Measurements from ENCODE around the gene LGALS3BP. TPM values are rescaled to one million over a fixed set of nuclear protein-coding genes. Genes with fewer than 3 reads are reported as not detected.

Gene LGALS3BP
- total and polyA plus RNA-seq, 2 of the 13 experiments (the other 11 are each of a cell fraction or from before 2014, with no cell fraction given), result 137 to 332 TPM

DNA sequence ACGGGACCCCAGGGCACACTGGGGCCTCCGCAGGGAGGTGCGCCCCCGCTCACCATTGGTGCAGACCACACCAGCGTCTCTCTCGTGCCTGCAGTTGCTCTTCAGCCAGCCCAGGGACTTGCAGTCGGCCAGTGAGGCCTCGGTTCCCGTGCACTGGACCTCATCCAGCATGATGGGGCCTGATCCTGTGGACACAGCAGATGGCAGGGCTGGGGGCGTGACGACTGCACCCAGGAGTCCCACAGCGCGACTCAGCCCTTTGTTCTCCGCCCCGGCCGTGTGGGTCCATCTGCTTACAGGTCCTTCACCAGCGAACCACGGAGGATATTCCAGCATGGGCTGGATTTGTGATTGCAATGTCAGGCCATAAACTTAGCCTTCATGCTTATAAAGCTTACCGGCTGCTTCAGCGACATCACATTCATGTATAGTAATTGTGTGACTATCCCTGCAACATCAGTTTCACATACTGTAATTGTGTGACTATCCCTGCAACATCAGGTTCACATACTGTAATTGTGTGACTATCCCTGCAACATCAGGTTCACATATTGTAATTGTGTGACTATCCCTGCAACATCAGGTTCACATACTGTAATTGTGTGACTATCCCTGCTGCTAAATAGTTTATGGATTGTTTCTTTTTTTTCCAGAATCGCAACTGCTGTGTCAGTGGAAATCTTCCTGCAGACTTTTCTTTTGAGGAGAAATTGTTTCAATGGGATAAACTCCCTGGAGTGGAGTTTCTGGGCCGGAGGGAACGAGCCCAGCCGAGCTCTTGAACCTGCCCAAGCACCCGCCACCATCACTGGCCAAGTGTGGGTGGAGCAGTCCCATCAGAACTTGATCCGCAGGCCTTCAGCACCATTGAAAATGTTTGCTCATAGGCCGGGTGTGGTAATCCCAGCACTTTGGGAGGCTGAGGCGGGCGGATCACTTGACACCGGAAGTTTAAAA is 4.8 kb downstream of the LGALS3BP start:
- Histone ChIP-seq H3K79me2 (ENCODE audit: insufficient read depth, low read length) (peaks cover 27% of the 10 kb centered on the region), H3K4me2 (ENCODE audit: low read depth, low read length) (no peak overlapping the region), H3K36me3 (replicated peaks in 1 of 2; ENCODE audit: control insufficient read depth in 1 of 2, insufficient read depth in 2 of 2, low read length in 2 of 2) (peaks cover 9 to 54% of the 10 kb centered on the region in 2 experiments), H3K4me1 (ENCODE audit: insufficient read depth, low read length) (peaks cover 56% of the 10 kb centered on the region), H3K27ac (ENCODE audit: extremely low read length, insufficient read depth, low read length) (no peak overlapping the region), H3K9me3 (ENCODE audit: low read length) (no peaks in the 10 kb centered on the region), H3K9ac (ENCODE audit: insufficient read depth, low read depth, low read length) (no peak overlapping the region), H3K27me3 (ENCODE audit: control insufficient read depth in 1 of 2, insufficient read depth in 2 of 2, low read length in 2 of 2) (no peaks in the 10 kb centered on the region; a peak in 1 of 5 replicates), H2AFZ (ENCODE audit: low read length) (no peak overlapping the region), H3K4me3 (replicated peaks in 1 of 3; ENCODE audit: insufficient read depth in 1 of 3, low read depth in 2 of 3, low read length in 3 of 3) (no peak overlapping the region), H4K20me1 (ENCODE audit: insufficient read depth, low read length) (peaks cover 18% of the 10 kb centered on the region; the same call in 1 of the 2 replicates)
- FAIRE-seq, result no peak
- no peak for ATAC-seq
- TF ChIP-seq ZBTB8A (CRISPR knock-in tag; IDR thresholded peaks at IDR 0.05; ENCODE audit: borderline replicate concordance, low read depth) (no peak), ZBTB38 (CRISPR knock-in tag; IDR thresholded peaks at IDR 0.05) (peak; percentile 53; the same call in 1 of the 2 replicates), RAD21 (CRISPR knock-in tag; IDR thresholded peaks at IDR 0.05) (0 out of 2 replicates have a peak, but pooled peaks have one; percentile 9), NR2F1 (CRISPR knock-in tag; IDR thresholded peaks at IDR 0.05) (no peak), SIN3A (IDR thresholded peaks at IDR 0.05; ENCODE audit: borderline replicate concordance, low read depth, low read length) (no peak), RBFOX2 (IDR thresholded peaks at IDR 0.05; ENCODE audit: low read depth, low read length) (peak; percentile 80), POLR2A (IDR thresholded peaks at IDR 0.05; ENCODE audit: insufficient read depth in 1 of 2, low read depth in 2 of 2, low read length in 2 of 2) (peak in 1 of 2 experiments; percentile 4; a peak in 1 of 4 replicates), ZNF768 (CRISPR knock-in tag; IDR thresholded peaks at IDR 0.05) (peak; percentile 26; the same call in 1 of the 2 replicates), AGO2 (optimal IDR thresholded peaks at IDR 0.05; ENCODE audit: low read depth, low read length) (peak; percentile 58), EED (CRISPR knock-in tag; IDR thresholded peaks at IDR 0.05) (peak; percentile 72; the same call in 1 of the 2 replicates)
- no peak for DNase-seq (ENCODE audit: low spot score)
- ChIA-PET CTCF (ENCODE audit: low intra/inter-chr PET ratio, low total read pairs) (no interaction called here), POLR2A (interaction anchor here (0.7 to 5.1 kb wide), 3 partner anchors 13 to 109 kb away, joined by 3 to 25 read pairs (median 4); no protein-coding TSS in a partner anchor)
- no TSS peak for BruUV-seq (replicated peaks)
- in situ Hi-C loops (cut with HindIII; ENCODE audit: extremely low pct_ligation_motif_present, low pct_unique_long_range_greater_than_20kb) (loop anchor here (5.0 kb wide), 1 partner anchor 93 kb away; no protein-coding TSS in a partner anchor), intact Hi-C loops (cut with micrococcal nuclease; ENCODE audit: unreplicated experiment) (no loop called here)
- 94% methylated on average over 21 of the region's 30 CpGs for WGBS (ENCODE audit: low lambda C conversion rate)

Measured in HepG2 (cell line).